Left colon (tissue), 2 donors: ENCODE measurements around the gene IMPDH1. TPM values are rescaled to one million over a fixed set of nuclear protein-coding genes. Genes with fewer than 3 reads are reported as not detected.

Source experiments
- ATAC-seq: fragments of 200-7000 bp; cut with Tn5 transposase; one replicate; pipeline ENCODE4 v1.9.1; 2020; ENCODE audit warnings: mild to moderate bottlenecking, moderate library complexity
- DNase-seq, 2 donors: peaks; one replicate each; pipeline ENCODE4 v3.0.0-alpha.2; 2020
- intact Hi-C, 2 donors: fragments of 100-400 bp; cut with DNase I in 1 of 2; cut with micrococcal nuclease in 1 of 2; formaldehyde crosslinking; loops; one replicate each; pipeline versions ENCODE4 v1.11.2 to v1.14.0; 2022; cut with DNase I, micrococcal nuclease
- total RNA-seq, 2 donors: library from RNA; stranded (reverse); fragmentation: NEBNext Ultra II Directional; extraction: Animal tissue kit (Norgen Biotek cat#: 25700); gene quantifications; one replicate each; pipeline ENCODE4 v1.2.1, GENCODE V29; 2021
- donor health status: DM: no; HTN: no; CAD: no.
- donor health status: DM: yes; HTN: yes; CAD: no.

IMPDH1 gene
- total RNA-seq, 2 donors from 2014 or later: 29.0 to 31.2 TPM

- ATAC-seq (no peak), DNase-seq (no peak)
Observed at GRCh38 chr7:128437426-128438332, 27.9 kb upstream of the IMPDH1 start.

GRCh38 chr7:128435327-128435686, 25.5 kb upstream of the IMPDH1 start:
- DNase-seq (no peak), ATAC-seq (peak; percentile 40)
- intact Hi-C loops: no loop called here

More at GRCh38 chr7:128437426-128438332, 27.9 kb upstream of the IMPDH1 start:
- intact Hi-C loops: no loop called here

- intact Hi-C loops: no loop called here
- ATAC-seq (no peak), DNase-seq (no peak)
Observed at GRCh38 chr7:128434413-128435326, 24.9 kb upstream of the IMPDH1 start.

- DNase-seq (no peak), ATAC-seq (no peak)
- intact Hi-C loops: no loop called here
Observed at GRCh38 chr7:128431754-128432153, 22.0 kb upstream of the IMPDH1 start.

GRCh38 chr7:128431221-128431620, 21.4 kb upstream of the IMPDH1 start:
- ATAC-seq: peak; percentile 25
- no peak for DNase-seq
- intact Hi-C loops: no loop called here

GRCh38 chr7:128430207-128430606, 20.4 kb upstream of the IMPDH1 start:
- intact Hi-C loops: no loop called here
- no peak for ATAC-seq
- no peak for DNase-seq

- ATAC-seq (peak; percentile 75), DNase-seq (no peak)
- intact Hi-C loops: loop anchor here in 1 of 2 donors (2.0 kb wide), 1 partner anchor 33 kb away; no protein-coding TSS in a partner anchor
Observed at GRCh38 chr7:128427289-128427891, 17.6 kb upstream of the IMPDH1 start.

GRCh38 chr7:128425850-128426249, 16.1 kb upstream of the IMPDH1 start:
- intact Hi-C loops: loop anchor here in 1 of 2 donors (2.0 kb wide), 1 partner anchor 35 kb away; no protein-coding TSS in a partner anchor
- peak; percentile 79 for ATAC-seq
- DNase-seq: peak in 1 of 2 donors; percentile 86

GRCh38 chr7:128424686-128425275, 15.0 kb upstream of the IMPDH1 start:
- ATAC-seq (no peak), DNase-seq (no peak)
- intact Hi-C loops: loop anchor here in 1 of 2 donors (5.0 kb wide), 1 partner anchor 33 kb away; the partner anchor contains the start of gene HILPDA

GRCh38 chr7:128422842-128423241, 13.1 kb upstream of the IMPDH1 start:
- intact Hi-C loops: loop anchor here in 1 of 2 donors (5.0 kb wide), 1 partner anchor 34 kb away; the partner anchor contains the start of gene HILPDA
- no peak for ATAC-seq
- no peak for DNase-seq

GRCh38 chr7:128422037-128422436, 12.3 kb upstream of the IMPDH1 start:
- ATAC-seq (no peak), DNase-seq (no peak)
- intact Hi-C loops: loop anchor here in 1 of 2 donors (5.0 kb wide), 1 partner anchor 35 kb away; the partner anchor contains the start of gene HILPDA

- intact Hi-C loops: loop anchor here in 1 of 2 donors (5.0 kb wide), 1 partner anchor 36 kb away; the partner anchor contains the start of gene HILPDA
- ATAC-seq: no peak
Observed at GRCh38 chr7:128421384-128421783, 11.6 kb upstream of the IMPDH1 start.

GRCh38 chr7:128420773-128421172, 11.0 kb upstream of the IMPDH1 start:
- intact Hi-C loops: loop anchor here in 1 of 2 donors (5.0 kb wide), 1 partner anchor 37 kb away; the partner anchor contains the start of gene HILPDA
- DNase-seq (no peak), ATAC-seq (no peak)

More at GRCh38 chr7:128421384-128421783, 11.6 kb upstream of the IMPDH1 start:
- no peak for DNase-seq

- DNase-seq: no peak
- no peak for ATAC-seq
- intact Hi-C loops: no loop called here
Observed at GRCh38 chr7:128419257-128419656, 9.5 kb upstream of the IMPDH1 start.

GRCh38 chr7:128417071-128417470, 7.3 kb upstream of the IMPDH1 start:
- intact Hi-C loops: no loop called here

GRCh38 chr7:128415217-128415785, 5.5 kb upstream of the IMPDH1 start:
- no peak for DNase-seq
- intact Hi-C loops: no loop called here
- no peak for ATAC-seq

More at GRCh38 chr7:128417071-128417470, 7.3 kb upstream of the IMPDH1 start:
- no peak for DNase-seq
- no peak for ATAC-seq

GRCh38 chr7:128410451-128410753, 620 bp upstream of the IMPDH1 start:
- ATAC-seq (peak; percentile 32), DNase-seq (no peak)
- intact Hi-C loops: no loop called here
